PFSK-1 (cell line): Measurements from ENCODE around the gene AMELX.

Experiments
- FOXP2 ChIP-seq: optimal IDR thresholded peaks from 2 replicates; pipeline ENCODE3; 2011; ENCODE audit warnings: borderline replicate concordance, control low read depth, inconsistent platforms; ENCODE audit not compliant: insufficient read depth; ENCODE audit errors: extremely low read length, extremely low read depth
- POLR2AphosphoS5 ChIP-seq: IDR thresholded peaks from 2 replicates; pipeline ENCODE4 v1.6.1; 2012; ENCODE audit warnings: low read depth, mild to moderate bottlenecking, control low read depth, low read length, moderate library complexity
- SIN3A ChIP-seq: IDR thresholded peaks from 2 replicates; pipeline ENCODE4 v1.6.1; 2012; ENCODE audit warnings: mild to moderate bottlenecking, low read length, moderate library complexity, borderline replicate concordance; ENCODE audit not compliant: insufficient read depth
- TAF1 ChIP-seq: IDR thresholded peaks from 2 replicates; pipeline ENCODE4 v1.6.1; 2012; ENCODE audit warnings: low read length, control low read depth, borderline replicate concordance; ENCODE audit not compliant: insufficient read depth
- TF ChIP-seq, protein P1 (sequence below), 2 experiments: IDR thresholded peaks; 2 replicates each; pipeline versions ENCODE4 v1.6.1 to v1.8.0; 2011 to 2012; ENCODE audit warnings: low read depth in 2 of 2, low read length in 2 of 2, control low read depth in 1 of 2, inconsistent platforms in 1 of 2, mild to moderate bottlenecking in 1 of 2, moderate library complexity in 1 of 2; ENCODE audit not compliant: insufficient read depth in 1 of 2

Gene AMELX

DNA sequence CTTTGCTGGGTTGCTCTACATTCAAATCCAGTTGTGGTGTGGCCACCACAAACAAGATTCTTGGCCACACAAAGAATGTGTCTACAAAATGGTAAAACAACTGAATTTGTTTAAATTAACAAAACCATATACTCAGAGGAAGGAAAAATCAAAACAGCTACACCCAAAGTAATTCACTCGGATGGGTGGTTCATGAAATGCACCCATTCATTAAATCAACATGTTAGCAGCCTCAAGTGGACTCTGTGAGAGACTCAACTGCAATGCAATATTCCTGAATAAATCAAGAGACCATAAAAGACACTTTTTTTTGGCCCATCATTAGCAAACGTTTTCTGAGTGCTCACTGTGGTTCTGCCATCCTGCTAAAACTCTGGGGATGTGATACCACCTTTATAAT is 11.2 kb upstream of the AMELX start:
- no peak for TF ChIP-seq POLR2AphosphoS5
- TF ChIP-seq FOXP2 = no peak
- TF ChIP-seq TAF1 = no peak
- TF ChIP-seq, protein P1, sequence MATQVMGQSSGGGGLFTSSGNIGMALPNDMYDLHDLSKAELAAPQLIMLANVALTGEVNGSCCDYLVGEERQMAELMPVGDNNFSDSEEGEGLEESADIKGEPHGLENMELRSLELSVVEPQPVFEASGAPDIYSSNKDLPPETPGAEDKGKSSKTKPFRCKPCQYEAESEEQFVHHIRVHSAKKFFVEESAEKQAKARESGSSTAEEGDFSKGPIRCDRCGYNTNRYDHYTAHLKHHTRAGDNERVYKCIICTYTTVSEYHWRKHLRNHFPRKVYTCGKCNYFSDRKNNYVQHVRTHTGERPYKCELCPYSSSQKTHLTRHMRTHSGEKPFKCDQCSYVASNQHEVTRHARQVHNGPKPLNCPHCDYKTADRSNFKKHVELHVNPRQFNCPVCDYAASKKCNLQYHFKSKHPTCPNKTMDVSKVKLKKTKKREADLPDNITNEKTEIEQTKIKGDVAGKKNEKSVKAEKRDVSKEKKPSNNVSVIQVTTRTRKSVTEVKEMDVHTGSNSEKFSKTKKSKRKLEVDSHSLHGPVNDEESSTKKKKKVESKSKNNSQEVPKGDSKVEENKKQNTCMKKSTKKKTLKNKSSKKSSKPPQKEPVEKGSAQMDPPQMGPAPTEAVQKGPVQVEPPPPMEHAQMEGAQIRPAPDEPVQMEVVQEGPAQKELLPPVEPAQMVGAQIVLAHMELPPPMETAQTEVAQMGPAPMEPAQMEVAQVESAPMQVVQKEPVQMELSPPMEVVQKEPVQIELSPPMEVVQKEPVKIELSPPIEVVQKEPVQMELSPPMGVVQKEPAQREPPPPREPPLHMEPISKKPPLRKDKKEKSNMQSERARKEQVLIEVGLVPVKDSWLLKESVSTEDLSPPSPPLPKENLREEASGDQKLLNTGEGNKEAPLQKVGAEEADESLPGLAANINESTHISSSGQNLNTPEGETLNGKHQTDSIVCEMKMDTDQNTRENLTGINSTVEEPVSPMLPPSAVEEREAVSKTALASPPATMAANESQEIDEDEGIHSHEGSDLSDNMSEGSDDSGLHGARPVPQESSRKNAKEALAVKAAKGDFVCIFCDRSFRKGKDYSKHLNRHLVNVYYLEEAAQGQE (IDR thresholded peaks at IDR 0.05; ENCODE audit: insufficient read depth in 1 of 2, low read depth in 2 of 2, low read length in 2 of 2) = no peak

DNA sequence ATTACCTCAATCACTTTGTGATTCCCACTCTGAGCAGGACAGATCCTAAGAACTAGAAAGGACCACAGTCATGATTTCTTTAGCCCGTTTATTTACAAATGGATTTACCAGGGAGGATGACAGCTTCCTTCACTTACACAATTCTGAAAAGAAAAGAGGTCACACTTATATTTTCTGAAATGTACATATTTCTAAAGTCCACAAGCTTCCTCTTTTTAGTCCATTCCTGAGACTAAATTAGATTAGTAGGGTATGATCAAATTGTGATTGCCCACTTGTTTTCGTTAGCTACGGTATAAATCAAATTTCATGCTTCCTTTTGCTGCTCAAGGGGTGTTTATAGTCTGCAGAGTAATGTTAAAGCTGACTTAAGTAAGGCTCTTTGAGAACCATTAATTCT is 7.6 kb upstream of the AMELX start:
- TF ChIP-seq POLR2AphosphoS5 (no peak), TAF1 (no peak), FOXP2 (no peak), SIN3A (no peak)
- TF ChIP-seq, protein P1 (IDR thresholded peaks at IDR 0.05; ENCODE audit: insufficient read depth in 1 of 2, low read depth in 2 of 2, low read length in 2 of 2) = no peak

DNA sequence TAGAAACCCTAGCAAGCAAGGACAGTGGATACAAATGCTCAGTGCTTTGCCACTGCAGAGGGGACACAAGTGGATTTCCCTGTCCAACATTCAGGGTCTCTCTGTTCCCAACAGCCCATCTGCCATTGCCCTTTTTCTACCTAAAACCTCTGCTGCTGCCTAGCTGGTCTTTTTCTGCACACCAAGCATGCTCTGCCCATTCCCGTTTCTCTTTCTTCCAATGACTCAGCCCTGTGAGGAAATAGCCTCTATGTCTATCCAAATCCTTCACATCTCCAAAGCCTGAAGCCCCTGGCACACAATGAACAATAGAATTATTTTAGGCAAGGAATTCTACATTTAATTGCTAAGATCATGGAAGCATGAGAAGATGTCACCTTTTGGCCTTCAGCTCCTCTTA is 5.7 kb upstream of the AMELX start:
- TF ChIP-seq FOXP2 (no peak), SIN3A (no peak), POLR2AphosphoS5 (no peak), TAF1 (no peak)
- TF ChIP-seq, protein P1 (IDR thresholded peaks at IDR 0.05; ENCODE audit: insufficient read depth in 1 of 2, low read depth in 2 of 2, low read length in 2 of 2) = no peak

DNA sequence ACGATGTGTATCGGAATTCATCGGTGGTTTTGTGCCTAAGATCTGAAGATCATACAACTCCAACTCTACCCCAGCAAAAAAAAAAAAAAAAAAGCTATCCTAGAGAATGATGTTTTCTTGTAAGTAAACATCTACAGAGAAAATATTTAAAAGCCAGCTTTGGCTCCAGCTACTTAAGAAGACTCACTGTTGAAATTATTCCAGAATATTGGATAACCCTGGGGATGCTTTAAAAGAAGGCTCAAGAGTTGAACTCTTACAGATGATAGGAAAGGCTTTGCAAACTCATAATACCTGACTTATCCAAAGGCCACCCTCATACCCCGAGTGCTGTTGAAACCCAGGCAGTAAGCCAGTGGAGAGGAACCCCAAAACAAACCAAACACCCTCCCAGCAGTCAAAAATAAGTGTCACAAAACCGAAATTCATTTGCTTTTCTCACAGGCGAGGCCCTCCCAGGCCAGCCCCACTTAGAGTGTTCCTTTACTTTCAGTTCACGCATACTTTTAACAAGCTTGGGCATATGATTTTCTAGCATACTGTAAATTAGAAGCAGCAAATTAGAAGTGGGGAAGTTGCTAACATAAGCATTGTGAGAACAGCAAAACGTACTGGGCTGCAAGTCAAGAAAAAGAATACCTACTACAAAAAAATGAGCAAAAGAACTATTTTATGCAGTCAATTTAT is 2.7 kb upstream of the AMELX start:
- TF ChIP-seq SIN3A (no peak), FOXP2 (no peak), POLR2AphosphoS5 (no peak), TAF1 (no peak)
- TF ChIP-seq, protein P1 (IDR thresholded peaks at IDR 0.05; ENCODE audit: insufficient read depth in 1 of 2, low read depth in 2 of 2, low read length in 2 of 2) = no peak

DNA sequence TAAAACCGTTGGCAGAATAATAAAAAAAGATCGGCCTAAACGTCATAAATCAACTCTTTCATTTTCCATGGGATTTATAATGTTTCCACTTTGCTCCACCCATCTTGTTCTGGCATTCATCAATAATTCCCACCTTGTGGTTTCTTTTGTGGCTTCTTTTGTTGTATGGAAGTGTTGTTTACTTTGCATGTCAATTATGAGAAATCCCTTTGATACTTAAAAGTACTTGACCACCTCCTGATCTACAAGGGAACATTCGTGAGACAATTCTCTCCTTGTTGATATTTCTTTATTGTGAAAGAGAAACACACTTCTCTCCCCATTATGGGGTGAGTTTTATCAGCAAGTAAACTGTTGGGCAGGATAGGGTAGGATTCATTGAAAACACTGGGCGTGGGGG is 2.8 kb downstream of the AMELX start:
- no peak for TF ChIP-seq POLR2AphosphoS5
- TF ChIP-seq, protein P1 (IDR thresholded peaks at IDR 0.05; ENCODE audit: insufficient read depth in 1 of 2, low read depth in 2 of 2, low read length in 2 of 2) = no peak
- no peak for TF ChIP-seq SIN3A
- no peak for TF ChIP-seq FOXP2
- no peak for TF ChIP-seq TAF1
